Choroid plexus epithelial cell (primary cell): ENCODE results near the gene TNFRSF11A.

Experiments
- DNase-seq: peaks from one replicate; pipeline ENCODE4 v3.0.0-alpha.2; 2010; ENCODE audit warnings: low read depth
- H3K4me3 ChIP-seq: 2 replicates; pipeline ENCODE4 v1.5.1; 2011; ENCODE audit warnings: low read depth, mild to moderate bottlenecking, control low read depth, low read length, moderate library complexity
- TF ChIP-seq, protein P1 (sequence below): conservative IDR thresholded peaks from 2 replicates; pipeline ENCODE4 v1.5.1; 2011; ENCODE audit warnings: low read depth, mild to moderate bottlenecking, control low read depth, inconsistent platforms, low read length, moderate library complexity

TNFRSF11A gene

DNA sequence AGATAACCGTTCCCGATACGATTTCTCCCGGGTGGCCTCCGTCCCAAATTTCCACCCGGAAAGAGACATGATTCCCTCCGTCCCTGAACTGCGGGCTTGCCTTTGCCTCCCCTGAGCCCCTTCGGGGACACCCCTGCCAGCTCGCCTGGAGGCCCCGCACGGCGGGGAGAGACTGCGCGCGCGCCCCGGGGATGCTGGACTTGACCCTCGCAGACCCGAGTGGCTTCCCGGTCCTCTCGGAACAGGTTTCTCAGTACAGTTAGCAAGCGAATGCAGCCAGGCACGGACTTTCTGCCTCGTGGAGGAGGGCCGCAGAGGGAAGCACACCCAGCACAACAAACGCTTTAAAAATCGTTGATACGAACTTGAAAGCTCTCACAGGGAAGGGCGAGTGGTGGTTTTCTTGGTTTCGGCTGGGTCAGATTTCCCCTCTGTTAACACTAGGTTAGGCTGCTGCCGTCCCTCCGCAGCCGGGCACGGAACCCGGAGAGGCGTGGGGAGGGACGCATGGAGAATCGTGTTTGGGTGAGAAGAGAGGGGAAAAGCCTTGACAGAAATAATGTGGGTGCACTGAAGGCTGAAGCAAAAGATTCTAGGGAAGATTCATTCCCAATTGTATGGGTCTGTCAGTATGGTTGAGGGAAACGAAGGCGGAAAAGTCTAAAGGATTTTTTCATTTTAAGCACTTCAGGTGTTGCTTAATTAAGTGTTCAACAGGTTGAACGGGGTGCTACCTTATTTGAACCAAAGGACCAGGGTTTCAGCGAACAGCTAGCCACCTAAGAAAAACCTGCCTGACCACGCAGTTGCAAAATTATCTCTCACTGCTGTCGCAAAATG, 916 bp downstream of the TNFRSF11A start:
- H3K4me3 ChIP-seq = peak overlapping the region; percentile 37
- TF ChIP-seq, protein P1, sequence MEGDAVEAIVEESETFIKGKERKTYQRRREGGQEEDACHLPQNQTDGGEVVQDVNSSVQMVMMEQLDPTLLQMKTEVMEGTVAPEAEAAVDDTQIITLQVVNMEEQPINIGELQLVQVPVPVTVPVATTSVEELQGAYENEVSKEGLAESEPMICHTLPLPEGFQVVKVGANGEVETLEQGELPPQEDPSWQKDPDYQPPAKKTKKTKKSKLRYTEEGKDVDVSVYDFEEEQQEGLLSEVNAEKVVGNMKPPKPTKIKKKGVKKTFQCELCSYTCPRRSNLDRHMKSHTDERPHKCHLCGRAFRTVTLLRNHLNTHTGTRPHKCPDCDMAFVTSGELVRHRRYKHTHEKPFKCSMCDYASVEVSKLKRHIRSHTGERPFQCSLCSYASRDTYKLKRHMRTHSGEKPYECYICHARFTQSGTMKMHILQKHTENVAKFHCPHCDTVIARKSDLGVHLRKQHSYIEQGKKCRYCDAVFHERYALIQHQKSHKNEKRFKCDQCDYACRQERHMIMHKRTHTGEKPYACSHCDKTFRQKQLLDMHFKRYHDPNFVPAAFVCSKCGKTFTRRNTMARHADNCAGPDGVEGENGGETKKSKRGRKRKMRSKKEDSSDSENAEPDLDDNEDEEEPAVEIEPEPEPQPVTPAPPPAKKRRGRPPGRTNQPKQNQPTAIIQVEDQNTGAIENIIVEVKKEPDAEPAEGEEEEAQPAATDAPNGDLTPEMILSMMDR = no peak
- DNase-seq = peak; percentile 20

DNA sequence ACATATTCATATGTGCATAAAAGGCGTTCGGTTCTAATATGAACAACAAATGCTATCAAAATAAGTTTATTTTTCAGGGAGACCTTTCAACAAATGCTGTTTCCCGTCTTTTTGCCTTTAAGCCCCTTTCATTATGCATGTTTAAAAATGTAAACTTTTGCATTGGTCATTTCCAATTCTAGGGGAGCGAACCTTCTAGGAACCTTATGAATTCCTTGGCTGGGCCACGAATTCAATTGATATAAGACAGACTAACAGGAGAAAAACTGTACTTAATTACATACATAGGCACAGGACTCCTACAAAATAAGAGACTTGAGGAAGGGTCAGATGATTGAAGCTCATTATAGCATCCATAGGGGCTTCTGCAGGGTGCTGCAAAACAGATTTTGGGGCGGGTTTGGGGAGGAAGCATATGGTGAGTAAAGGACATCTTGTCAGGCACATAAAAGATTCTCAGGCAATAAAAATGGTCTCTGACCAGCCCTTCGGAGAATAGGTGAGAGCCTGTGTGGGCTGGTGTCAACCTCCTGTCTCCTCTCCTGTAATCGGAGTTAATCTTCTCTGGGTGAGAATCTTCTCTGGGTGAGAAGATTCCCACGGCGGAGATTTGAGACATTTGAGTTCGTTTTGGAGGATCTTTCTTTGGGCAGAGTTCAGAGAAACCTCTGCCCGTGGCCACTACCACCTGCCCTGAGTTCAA, 1.7 kb downstream of the TNFRSF11A start:
- TF ChIP-seq, protein P1 = no peak
- H3K4me3 ChIP-seq = no peak overlapping the region
- DNase-seq = no peak

DNA sequence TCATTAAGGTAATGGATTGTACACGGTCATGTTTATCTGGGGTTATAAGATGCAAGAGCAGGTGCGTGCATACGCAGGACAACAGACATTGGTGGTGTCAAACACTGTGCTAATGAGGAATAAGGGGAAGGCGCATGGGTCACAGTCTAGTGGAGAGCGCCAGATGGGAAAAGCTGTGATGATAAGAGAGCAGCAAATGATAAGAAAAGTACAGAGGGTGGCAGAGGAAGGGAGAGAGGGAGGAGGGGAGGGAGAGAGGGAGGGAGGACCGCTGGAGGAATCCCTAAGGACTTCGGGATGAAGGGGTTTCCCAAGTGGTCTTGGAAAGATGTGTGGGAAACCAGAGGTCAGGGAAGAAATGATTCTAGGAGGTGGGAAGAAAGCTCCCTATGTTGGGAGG, 2.9 kb downstream of the TNFRSF11A start:
- no peak overlapping the region for H3K4me3 ChIP-seq
- TF ChIP-seq, protein P1 = no peak
- DNase-seq = no peak

- TF ChIP-seq, protein P1 = no peak
- no peak overlapping the region for H3K4me3 ChIP-seq
- no peak for DNase-seq
Measured at GRCh38 chr18:62328586-62329525, 3.7 kb downstream of the TNFRSF11A start.

DNA sequence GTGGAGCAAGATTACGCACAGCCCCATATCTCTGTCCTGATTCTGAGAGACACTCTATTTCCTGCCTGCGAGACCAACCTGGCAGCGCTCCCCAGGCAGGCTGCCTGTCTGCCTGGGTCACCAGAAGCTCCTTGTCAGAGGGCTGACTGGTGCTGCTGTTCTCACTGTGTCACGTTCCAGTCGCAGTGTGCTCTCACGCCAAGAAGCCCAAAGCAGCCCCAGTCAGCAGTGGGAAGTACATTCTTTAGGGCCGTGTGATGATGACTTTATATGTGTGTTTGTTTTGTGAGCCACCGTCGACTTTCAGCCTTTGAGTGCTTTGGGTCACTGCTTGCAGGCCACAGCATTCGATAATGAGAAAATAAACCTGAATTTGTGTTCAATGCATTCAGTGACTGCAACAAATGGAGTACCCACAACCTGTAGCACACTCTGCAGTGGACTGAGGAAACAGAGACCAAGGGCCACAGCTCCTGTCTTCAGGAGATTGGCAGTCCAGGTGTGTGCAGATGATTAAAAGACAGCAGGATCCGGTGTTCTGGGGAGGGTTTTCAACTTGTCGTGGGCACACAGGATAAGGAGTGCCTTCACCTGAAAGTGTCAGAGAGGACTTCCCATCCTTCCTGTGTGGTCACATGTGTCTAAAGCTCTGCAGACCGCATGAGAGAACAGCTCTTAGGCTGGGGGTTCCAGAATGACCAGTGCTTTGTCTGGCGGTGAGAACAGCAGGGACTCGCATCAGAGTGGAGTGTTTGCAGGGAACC, 4.8 kb downstream of the TNFRSF11A start:
- TF ChIP-seq, protein P1 = no peak
- no peak overlapping the region for H3K4me3 ChIP-seq
- DNase-seq = peak; percentile 47

DNA sequence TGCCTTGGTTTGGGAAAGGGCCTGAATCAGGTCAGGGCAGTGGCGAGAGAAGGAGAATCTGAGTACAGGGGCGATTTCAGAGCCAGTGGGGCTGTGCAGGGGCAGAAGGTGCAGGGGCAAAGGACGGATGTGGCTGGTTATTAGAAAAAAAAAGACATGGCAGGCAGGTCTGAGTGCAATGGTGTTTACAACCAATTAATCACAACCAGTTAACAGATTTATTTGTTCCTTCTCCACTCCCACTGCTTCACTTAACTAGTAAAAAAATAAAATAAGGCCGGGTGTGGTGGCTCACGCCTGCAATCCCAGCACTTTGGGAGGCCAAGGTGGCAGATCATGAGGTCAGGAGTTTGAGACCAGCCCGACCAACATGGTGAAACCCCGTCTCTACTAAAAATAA, 5.5 kb downstream of the TNFRSF11A start:
- DNase-seq = no peak
- H3K4me3 ChIP-seq = no peak overlapping the region
- TF ChIP-seq, protein P1 = no peak
